Effector memory CD8-positive, alpha-beta T cell (primary cell): Measurements from ENCODE around the gene NME4.
"Not testable (repeated sequence)": the region's sequence is repeated elsewhere in the genome, so short reads cannot be mapped to it uniquely, and the experiment has no call there.

Source experiments
- ATAC-seq: fragments of 150-1000 bp; cut with Tn5 transposase; replicated peaks from 2 replicates; pipeline ENCODE4 v1.10.0; 2021; ENCODE audit warnings: mild to moderate bottlenecking, moderate library complexity
- DNase-seq, 3 experiments: peaks; one replicate each; pipeline ENCODE4 v3.0.0; 2021
- H3K27ac Mint-ChIP-seq, 2 donors: one replicate each; pipeline ENCODE4 v1.8.0; 2022; ENCODE audit warnings: mild to moderate bottlenecking in 2 of 2, mixed read lengths in 2 of 2, moderate library complexity in 2 of 2
- H3K27me3 Mint-ChIP-seq, 2 donors: one replicate each; pipeline ENCODE4 v1.8.0; 2022; ENCODE audit warnings: mixed read lengths in 2 of 2
- H3K36me3 Mint-ChIP-seq: one replicate; pipeline ENCODE4 v1.8.0; 2022; ENCODE audit warnings: mild to moderate bottlenecking, moderate library complexity, mixed read lengths; ENCODE audit not compliant: insufficient read depth
- H3K4me1 Mint-ChIP-seq, 2 donors: one replicate each; pipeline ENCODE4 v1.8.0; 2022; ENCODE audit warnings: low read depth in 2 of 2, mixed read lengths in 2 of 2
- H3K4me3 Mint-ChIP-seq, 2 donors: one replicate each; pipeline ENCODE4 v1.8.0; 2022; ENCODE audit warnings: mild to moderate bottlenecking in 2 of 2, mixed read lengths in 2 of 2, moderate library complexity in 2 of 2
- H3K9me3 Mint-ChIP-seq, 2 donors: one replicate each; pipeline ENCODE4 v1.8.0; 2022; ENCODE audit warnings: mixed read lengths in 2 of 2

The NME4 gene

GRCh38 chr16:383326-384051 lies 13.5 kb upstream of the NME4 start:
- Mint-ChIP-seq H3K4me1 (peaks cover 20% of the 10 kb centered on the region in 2 donors), H3K27me3 (no peaks in the 10 kb centered on the region), H3K36me3 (peaks cover 6% of the 10 kb centered on the region), H3K9me3 (no peaks in the 10 kb centered on the region), H3K4me3 (peak overlapping the region; percentile 75 to 76), H3K27ac (peak overlapping the region; percentile 3 to 35)
- DNase-seq, result no peak
- peak; percentile 45 for ATAC-seq

GRCh38 chr16:386641-387156 lies 10.3 kb upstream of the NME4 start:
- H3K27ac Mint-ChIP-seq, result no peak overlapping the region
- no peak for DNase-seq

GRCh38 chr16:387761-388666 lies 9.0 kb upstream of the NME4 start:
- H3K36me3 Mint-ChIP-seq, result peaks cover 10% of the 10 kb centered on the region
- ATAC-seq, H3K9me3 Mint-ChIP-seq, H3K27ac Mint-ChIP-seq, DNase-seq, H3K27me3 Mint-ChIP-seq, H3K4me3 Mint-ChIP-seq: not testable (repeated sequence)
- H3K4me1 Mint-ChIP-seq, result peaks cover 13 to 20% of the 10 kb centered on the region in 2 donors

More at GRCh38 chr16:386641-387156, 10.3 kb upstream of the NME4 start:
- Mint-ChIP-seq H3K36me3 (peaks cover 6% of the 10 kb centered on the region), H3K4me3 (no peak overlapping the region), H3K27me3 (no peaks in the 10 kb centered on the region), H3K9me3 (no peaks in the 10 kb centered on the region), H3K4me1 (peaks cover 10 to 13% of the 10 kb centered on the region in 2 donors)
- no peak for ATAC-seq

GRCh38 chr16:389352-389751 lies 7.6 kb upstream of the NME4 start:
- Mint-ChIP-seq H3K4me1 (peaks cover 6 to 15% of the 10 kb centered on the region in 2 donors), H3K9me3 (no peaks in the 10 kb centered on the region), H3K27me3 (no peaks in the 10 kb centered on the region), H3K27ac (no peak overlapping the region), H3K4me3 (no peak overlapping the region), H3K36me3 (peaks cover 7% of the 10 kb centered on the region)
- DNase-seq, result no peak
- ATAC-seq, result no peak

GRCh38 chr16:391885-392335 lies 5.1 kb upstream of the NME4 start:
- Mint-ChIP-seq H3K27ac (peak overlapping the region; percentile 71 to 77), H3K36me3 (peaks cover 15% of the 10 kb centered on the region), H3K4me1 (peaks cover 6 to 15% of the 10 kb centered on the region in 2 donors), H3K27me3 (no peaks in the 10 kb centered on the region), H3K4me3 (peak overlapping the region; percentile 40 to 57), H3K9me3 (no peaks in the 10 kb centered on the region)
- ATAC-seq (peak; percentile 94), DNase-seq (peak; percentile 70 to 76 (median 73))

- Mint-ChIP-seq H3K4me1 (peaks cover 6 to 15% of the 10 kb centered on the region in 2 donors), H3K4me3 (peak overlapping the region; percentile 40 to 57), H3K9me3 (no peaks in the 10 kb centered on the region), H3K27ac (peak overlapping the region; percentile 71 to 77), H3K27me3 (no peaks in the 10 kb centered on the region), H3K36me3 (peaks cover 16% of the 10 kb centered on the region)
- peak in 1 of 3 experiments; percentile 38 for DNase-seq
- ATAC-seq, result peak; percentile 53
These were observed 4.5 kb upstream of the NME4 start for GRCh38 chr16:392450-393030.

GRCh38 chr16:396199-396598 lies 800 bp upstream of the NME4 start:
- H3K4me3 Mint-ChIP-seq, result peak overlapping the region; percentile 78 to 79
- DNase-seq, result no peak
- no peak for ATAC-seq
- H3K27me3 Mint-ChIP-seq, result no peaks in the 10 kb centered on the region
- peak overlapping the region in 1 of 2 donors; percentile 87 for H3K27ac Mint-ChIP-seq
- no peaks in the 10 kb centered on the region for H3K9me3 Mint-ChIP-seq
- peaks cover 11 to 33% of the 10 kb centered on the region in 2 donors for H3K4me1 Mint-ChIP-seq
- H3K36me3 Mint-ChIP-seq, result peaks cover 36% of the 10 kb centered on the region

GRCh38 chr16:396605-397004 lies 394 bp upstream of the NME4 start:
- H3K4me3 Mint-ChIP-seq, result peak overlapping the region; percentile 78 to 79
- H3K9me3 Mint-ChIP-seq, result no peaks in the 10 kb centered on the region
- peaks cover 38% of the 10 kb centered on the region for H3K36me3 Mint-ChIP-seq
- ATAC-seq (no peak), DNase-seq (no peak)
- H3K27ac Mint-ChIP-seq, result peak overlapping the region in 1 of 2 donors; percentile 87
- no peaks in the 10 kb centered on the region for H3K27me3 Mint-ChIP-seq
- H3K4me1 Mint-ChIP-seq, result peaks cover 11 to 33% of the 10 kb centered on the region in 2 donors

GRCh38 chr16:397736-398332 lies 835 bp downstream of the NME4 start:
- Mint-ChIP-seq H3K4me3 (peak overlapping the region; percentile 58 to 85), H3K27ac (peak overlapping the region in 1 of 2 donors; percentile 60), H3K9me3 (no peaks in the 10 kb centered on the region), H3K4me1 (peaks cover 5 to 21% of the 10 kb centered on the region in 2 donors), H3K36me3 (peaks cover 38% of the 10 kb centered on the region), H3K27me3 (no peaks in the 10 kb centered on the region)
- ATAC-seq (no peak), DNase-seq (no peak)

GRCh38 chr16:398561-399339 lies 1.8 kb downstream of the NME4 start:
- no peaks in the 10 kb centered on the region for H3K27me3 Mint-ChIP-seq
- peak overlapping the region in 1 of 2 donors; percentile 60 for H3K27ac Mint-ChIP-seq
- ATAC-seq, result no peak
- no peaks in the 10 kb centered on the region for H3K9me3 Mint-ChIP-seq
- no peak for DNase-seq
- peak overlapping the region; percentile 58 to 85 for H3K4me3 Mint-ChIP-seq
- H3K36me3 Mint-ChIP-seq, result peaks cover 38% of the 10 kb centered on the region
- H3K4me1 Mint-ChIP-seq, result peaks cover 5 to 21% of the 10 kb centered on the region in 2 donors

- peak overlapping the region; percentile 85 to 86 for H3K4me3 Mint-ChIP-seq
- H3K36me3 Mint-ChIP-seq, result peaks cover 37% of the 10 kb centered on the region
- ATAC-seq (no peak), DNase-seq (no peak)
- H3K9me3 Mint-ChIP-seq, result no peaks in the 10 kb centered on the region
- no peaks in the 10 kb centered on the region for H3K27me3 Mint-ChIP-seq
- H3K4me1 Mint-ChIP-seq, result peaks cover 5 to 21% of the 10 kb centered on the region in 2 donors
- H3K27ac Mint-ChIP-seq, result no peak overlapping the region
These were observed 2.5 kb downstream of the NME4 start for GRCh38 chr16:399340-400019.
